Hair follicle dermal papilla cell (primary cell): ENCODE results near the gene CPT1C. TPM values are rescaled to one million over a fixed set of nuclear protein-coding genes. Genes with fewer than 3 reads are reported as not detected.

Experiments used
- small RNA-seq: library from RNA; depleted of rRNA; stranded (forward); fragments of <200 nt; gene quantifications from one replicate; pipeline ENCODE3, GENCODE V24; 2012
- total RNA-seq: library from RNA; depleted of rRNA; stranded (reverse); fragments of >200 nt; gene quantifications from 2 replicates; pipeline ENCODE4 v1.2.3, GENCODE V29; 2012

The CPT1C gene
- 18.2 and 20.4 TPM in 2 replicates for total RNA-seq

DNA sequence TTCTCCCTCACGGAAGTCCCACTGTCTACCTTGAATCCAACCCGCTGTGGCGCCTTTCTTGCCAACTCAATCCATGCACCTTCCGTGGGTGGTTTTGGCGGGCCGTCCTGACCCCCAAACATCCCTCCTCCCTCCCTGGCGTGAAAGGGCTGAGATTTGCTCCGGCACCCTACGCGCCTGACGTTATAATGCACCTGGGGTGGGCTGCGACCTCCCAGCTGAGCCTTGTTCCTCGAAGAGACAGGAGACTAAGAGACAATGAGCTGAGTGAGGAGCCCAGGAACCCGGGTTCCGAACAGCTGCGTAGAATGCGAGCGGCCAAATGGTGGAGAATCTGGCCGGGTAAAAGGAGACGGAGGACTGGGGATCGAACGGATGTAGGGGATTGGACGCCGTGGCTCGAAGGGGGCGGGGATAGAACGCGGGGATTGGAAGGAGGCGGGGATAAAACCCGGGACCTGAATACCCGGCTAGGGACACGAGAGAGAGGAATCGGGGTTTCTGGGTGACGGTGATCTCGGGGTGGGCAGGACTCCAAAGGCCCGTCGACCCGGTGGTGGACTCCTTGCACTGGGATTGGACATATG, at the start of gene CPT1C:
CPT1C (plus strand) TSS at position 461 of the 587 bp plus-strand sequence. CDS start 1,137 bp downstream, outside the sequence.

DNA sequence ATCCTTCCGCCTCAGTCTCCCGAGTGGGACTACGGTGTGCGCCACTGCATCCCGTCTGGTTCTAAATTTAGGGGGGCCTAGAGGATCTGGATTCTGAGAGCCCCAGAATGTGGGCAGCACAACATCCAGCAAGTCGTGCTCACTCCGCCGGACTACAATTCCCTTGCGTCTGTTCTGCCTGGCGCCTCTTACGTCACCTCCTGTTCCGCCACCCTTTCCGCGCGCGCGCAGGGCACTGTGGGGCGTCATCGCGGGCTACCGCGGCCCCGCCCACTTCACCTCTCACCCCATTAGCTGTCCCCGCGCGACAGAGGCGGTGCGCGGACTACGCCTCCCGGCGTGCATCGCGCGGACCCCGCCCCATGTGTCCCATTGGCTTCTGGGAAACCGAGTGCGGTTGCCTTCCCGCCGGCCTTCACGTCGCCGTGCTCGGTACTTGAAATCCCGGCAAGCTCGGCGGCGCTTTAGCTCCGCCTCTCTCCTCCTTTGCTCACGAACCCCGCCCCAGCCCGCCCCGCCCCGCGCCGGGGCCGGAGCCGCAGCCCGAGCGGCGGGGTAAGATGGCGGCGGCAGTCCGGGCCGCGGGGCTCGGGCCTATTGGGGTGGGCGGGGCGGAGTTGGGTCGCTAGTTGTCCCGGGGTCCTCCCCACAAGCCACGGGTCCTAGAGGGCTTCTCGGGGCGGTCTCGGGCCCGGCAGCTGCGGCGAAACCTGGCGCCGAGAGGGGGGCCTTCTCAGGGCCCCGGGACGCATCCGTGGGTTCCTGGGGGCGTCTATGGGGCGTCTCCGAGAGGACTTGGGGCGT, 49.0 kb upstream of the CPT1C start, which contains the start of gene SCAF1:
SCAF1 (plus strand) TSS at position 522 of the 804 bp plus-strand sequence. CDS start 2,818 bp downstream, outside the sequence.

DNA sequence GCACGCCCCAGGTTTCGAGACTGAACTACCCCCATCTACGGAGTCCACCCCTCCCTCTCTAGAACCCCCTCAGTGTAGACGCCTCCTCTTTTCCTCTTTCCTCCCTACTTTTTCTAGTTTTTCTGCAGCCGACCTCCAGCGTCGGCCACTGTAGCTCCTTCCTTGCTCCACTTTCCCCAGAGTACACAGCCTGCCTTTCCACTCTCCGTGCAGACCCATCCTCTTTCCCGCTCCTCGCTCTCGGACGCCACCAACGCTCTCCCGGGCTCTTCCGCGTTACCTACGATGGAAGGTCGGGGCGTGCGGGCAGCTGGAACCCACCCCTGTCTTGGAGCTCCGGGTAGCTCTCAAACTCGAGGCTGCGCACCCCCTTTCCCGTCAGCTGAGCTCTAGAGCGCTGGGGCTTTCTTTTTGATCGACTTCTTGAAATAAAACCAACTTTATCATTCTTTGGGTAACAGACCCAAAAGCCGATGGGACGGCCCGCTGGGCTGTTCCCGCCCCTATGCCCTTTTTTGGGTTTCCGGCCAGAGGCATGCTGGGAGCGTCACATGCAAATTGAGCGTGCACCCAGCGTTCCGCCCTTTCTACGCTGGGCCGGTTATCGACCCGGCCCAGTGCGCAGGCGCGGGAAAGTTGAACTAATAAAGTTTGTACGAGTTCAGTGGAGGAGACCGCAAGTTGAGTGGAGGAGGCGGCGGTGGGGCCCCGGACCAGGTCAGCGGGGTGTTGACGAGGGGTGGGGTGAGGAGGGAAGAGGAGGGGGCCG, 25.4 kb upstream of the CPT1C start, which contains the start of the genes BCL2L12 and IRF3:
BCL2L12 (plus strand) TSS at position 583 of the 769 bp plus-strand sequence. CDS start 760 bp downstream, outside the sequence.
IRF3 (minus strand) TSS at position 507 of the 769 bp plus-strand sequence. CDS start 1,019 bp downstream, outside the sequence.

DNA sequence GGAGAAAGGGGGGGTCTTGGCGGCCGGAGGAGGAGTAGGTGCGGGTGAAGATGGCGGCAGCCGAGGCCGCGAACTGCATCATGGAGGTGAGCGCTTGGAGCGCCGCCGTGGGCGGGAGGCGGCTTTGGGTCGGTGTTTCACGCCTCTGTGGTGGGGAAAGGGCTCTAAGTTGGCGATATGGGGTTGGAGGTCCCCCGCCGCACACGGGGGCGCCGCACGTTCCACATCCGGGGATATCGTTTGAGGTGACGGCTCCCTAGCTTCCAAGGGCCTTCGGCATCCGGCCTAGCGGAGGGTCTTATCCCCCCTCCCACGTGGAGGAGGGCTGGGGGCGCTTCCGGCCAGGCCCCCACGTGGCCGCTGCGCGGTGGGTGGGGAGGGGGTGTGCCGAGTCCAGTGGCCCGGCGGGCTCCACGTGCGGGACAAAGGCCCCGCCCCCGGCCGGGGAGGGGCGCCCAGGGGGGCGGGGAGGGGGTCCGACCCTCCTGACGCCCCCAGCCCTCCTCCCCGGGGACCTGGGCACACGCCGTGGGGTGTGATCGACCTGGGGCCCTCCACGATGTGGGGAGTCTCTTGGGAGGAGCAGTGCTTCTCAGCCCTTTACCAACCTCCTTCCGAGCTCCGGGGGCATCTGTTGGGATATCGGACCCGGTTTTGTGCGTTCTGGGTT, 13.6 kb upstream of the CPT1C start, which contains the start of gene PRMT1:
PRMT1 (plus strand) TSS at position 41 of the 670 bp plus-strand sequence; CDS start at position 51, 10 bp downstream.

DNA sequence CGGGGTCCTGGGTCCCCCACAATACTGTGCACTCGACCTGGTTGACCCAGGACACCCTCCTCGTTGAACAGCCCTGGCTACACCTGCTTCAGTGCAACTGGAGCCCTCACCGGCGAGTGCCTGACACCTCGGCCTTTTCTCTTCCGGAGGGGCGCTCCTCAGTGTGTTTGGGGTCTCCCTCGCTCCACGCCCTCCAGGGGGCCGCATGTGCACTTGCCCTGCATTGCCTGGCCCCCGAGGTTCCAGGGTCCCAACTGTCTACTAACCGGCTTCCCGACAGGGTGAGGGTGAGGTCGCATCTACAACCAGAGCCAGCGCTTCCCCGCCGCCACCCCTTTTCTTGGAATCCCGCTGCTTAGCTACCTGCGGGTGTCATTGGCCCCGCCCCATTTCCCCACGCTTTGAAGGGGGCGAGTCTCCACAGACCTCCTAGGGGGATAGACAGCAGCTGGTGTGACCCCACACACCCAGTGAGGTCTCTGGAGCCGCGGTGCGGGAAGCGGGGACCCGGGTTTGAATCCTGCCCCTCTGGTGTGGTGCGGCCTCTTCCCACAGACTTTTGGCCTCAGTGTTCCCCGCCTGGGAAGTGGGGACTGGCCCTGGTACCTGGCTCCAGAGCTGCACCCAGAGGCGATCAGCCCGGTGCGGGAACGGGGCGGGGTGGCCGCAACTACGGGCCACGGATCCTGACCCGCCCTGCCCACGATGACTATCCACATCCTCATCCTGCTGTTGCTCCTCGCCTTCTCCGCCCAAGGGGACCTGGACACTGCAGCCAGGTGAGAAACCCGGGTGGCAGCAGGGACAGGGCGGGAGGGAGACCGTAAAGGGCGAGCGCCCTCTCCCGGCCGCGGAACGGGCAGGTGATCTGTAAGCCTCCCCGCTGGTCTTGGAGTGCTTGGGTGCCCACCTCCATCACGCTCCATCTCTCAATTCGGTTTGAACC, 1.5 kb upstream of the CPT1C start, which contains the start of gene ADM5:
ADM5 (plus strand) TSS at position 462 of the 946 bp plus-strand sequence; CDS start at position 706, 244 bp downstream.

DNA sequence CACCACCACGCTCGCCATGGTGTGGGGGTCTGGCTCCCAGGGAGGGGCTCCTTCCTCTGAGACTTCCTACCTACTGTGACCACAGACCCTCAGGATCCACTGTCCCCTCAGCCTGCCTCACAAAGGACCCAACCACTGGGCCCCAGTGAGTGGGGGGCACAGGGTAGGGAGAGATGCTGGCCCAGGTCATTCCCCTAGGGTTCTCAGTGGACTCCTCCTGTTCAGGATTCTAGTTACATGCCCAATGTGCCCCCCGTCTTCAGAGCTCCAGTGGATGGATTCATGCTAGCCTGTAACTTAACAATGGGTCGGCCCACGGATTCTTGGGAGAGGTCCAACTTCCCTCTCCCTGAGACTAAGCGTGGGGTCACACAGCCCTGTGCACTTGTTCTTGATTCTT, 72.3 kb downstream of the CPT1C start, which contains the start of gene TSKS:
TSKS (minus strand) TSS at position 77 of the 400 bp plus-strand sequence; CDS start at position 18, 59 bp downstream.

Small RNAs within 50 kb of the gene (small RNA-seq; reads per million reads assigned to genes)
- not detected for gene MIR5088

Other genes starting within 250 kb of the CPT1C start
- gene SLC17A7, start 249.6 kb upstream of the CPT1C start, total RNA-seq = 0.16 and 0.36 TPM in 2 replicates
- gene PIH1D1, start 239.3 kb upstream of the CPT1C start, total RNA-seq = 65.1 and 68.2 TPM in 2 replicates
- 36.0 and 39.0 TPM in 2 replicates for gene ALDH16A1, start 237.9 kb upstream of the CPT1C start, total RNA-seq
- gene FLT3LG, start 216.9 kb upstream of the CPT1C start, total RNA-seq = 12.1 and 12.7 TPM in 2 replicates
- 1,679 and 1,804 TPM in 2 replicates for gene RPL13A, start 203.5 kb upstream of the CPT1C start, total RNA-seq
- gene RPS11, start 194.7 kb upstream of the CPT1C start, total RNA-seq = 1,616 and 1,768 TPM in 2 replicates
- gene FCGRT, start 178.5 kb upstream of the CPT1C start, total RNA-seq = 76.9 and 77.5 TPM in 2 replicates
- gene RCN3, start 163.1 kb upstream of the CPT1C start, total RNA-seq = 155 and 167 TPM in 2 replicates
- 46.8 and 50.1 TPM in 2 replicates for gene NOSIP, start 110.6 kb upstream of the CPT1C start, total RNA-seq
- 2.2 TPM in 1 of 2 replicates, not detected in the other for gene PRRG2, start 109.8 kb upstream of the CPT1C start, total RNA-seq
- gene PRR12, start 99.9 kb upstream of the CPT1C start, total RNA-seq = 3.9 and 4.4 TPM in 2 replicates
- 36.7 and 55.3 TPM in 2 replicates for gene RRAS, start 51.0 kb upstream of the CPT1C start, total RNA-seq
- 21.7 and 23.8 TPM in 2 replicates for gene SCAF1, start 48.9 kb upstream of the CPT1C start, total RNA-seq
- gene IRF3, start 25.3 kb upstream of the CPT1C start, total RNA-seq = 32.3 and 32.8 TPM in 2 replicates
- 2.9 and 8.1 TPM in 2 replicates for gene BCL2L12, start 25.2 kb upstream of the CPT1C start, total RNA-seq
- 186 and 192 TPM in 2 replicates for gene PRMT1, start 13.8 kb upstream of the CPT1C start, total RNA-seq
- 0.36 and 1.1 TPM in 2 replicates for gene ADM5, start 1.5 kb upstream of the CPT1C start, total RNA-seq
- not detected in 2 replicates for gene TSKS, start 72.2 kb downstream of the CPT1C start, total RNA-seq
- gene AP2A1, start 75.9 kb downstream of the CPT1C start, total RNA-seq = 112 and 115 TPM in 2 replicates
- gene FUZ, start 122.2 kb downstream of the CPT1C start, total RNA-seq = 21.3 and 22.1 TPM in 2 replicates
- 24.2 and 25.6 TPM in 2 replicates for gene MED25, start 127.2 kb downstream of the CPT1C start, total RNA-seq
- gene PTOV1, start 160.0 kb downstream of the CPT1C start, total RNA-seq = 51.1 and 56.5 TPM in 2 replicates
- 50.0 and 52.1 TPM in 2 replicates for gene PNKP, start 176.5 kb downstream of the CPT1C start, total RNA-seq
- gene AKT1S1, start 186.2 kb downstream of the CPT1C start, total RNA-seq = 18.2 and 19.7 TPM in 2 replicates
- gene TBC1D17, start 186.6 kb downstream of the CPT1C start, total RNA-seq = 30.2 and 33.3 TPM in 2 replicates
- gene IL4I1, start 205.8 kb downstream of the CPT1C start, total RNA-seq = 0.24 and 1.1 TPM in 2 replicates
- gene ATF5, start 238.1 kb downstream of the CPT1C start, total RNA-seq = 8.1 and 9.2 TPM in 2 replicates
- 41.3 and 42.2 TPM in 2 replicates for gene NUP62, start 238.4 kb downstream of the CPT1C start, total RNA-seq